H1 (cell line): ENCODE results near the gene DPP4. TPM values are rescaled to one million over a fixed set of nuclear protein-coding genes. Genes with fewer than 3 reads are reported as not detected.

ENCODE experiments used
- CTCF ChIA-PET: fragments of 300-600 bp; sonication (Branson Sonifier 250); formaldehyde crosslinking; loops from one replicate; lab custom pipeline; 2021; ENCODE audit not compliant: partially characterized antibody; lab: Charles Lee
- POLR2A ChIA-PET: fragments of 300-600 bp; sonication (Branson Sonifier 250); formaldehyde crosslinking; loops from one replicate; lab custom pipeline; 2021; ENCODE audit warnings: inconsistent platforms; ENCODE audit not compliant: partially characterized antibody; lab: Charles Lee
- DNase-seq, 2 experiments: peaks; one replicate each; pipeline versions ENCODE4 v3.0.0 to v3.0.0-alpha.2; 2010 to 2022; ENCODE audit warnings: low spot score in 2 of 2, low read depth in 1 of 2, mixed read lengths in 1 of 2
- FAIRE-seq: peaks from 2 replicates; lab custom pipeline; 2011; peaks lifted over from hg19 to GRCh38; lab: Jason Lieb, UNC
- H2AFZ ChIP-seq: 2 replicates; pipeline ENCODE4 v1.8.1; 2012; ENCODE audit warnings: low read length, inconsistent platforms
- H2AK5ac ChIP-seq: 2 replicates; pipeline ENCODE4 v1.6.1; 2013; ENCODE audit warnings: low read depth, low read length
- H2BK120ac ChIP-seq: replicated peaks from 2 replicates; pipeline ENCODE3; 2013; ENCODE audit warnings: low read depth, low read length, inconsistent platforms
- H2BK12ac ChIP-seq: 2 replicates; pipeline ENCODE4 v1.6.1; 2013; ENCODE audit warnings: low read depth, low read length
- H2BK15ac ChIP-seq: 2 replicates; pipeline ENCODE4 v1.6.1; 2013; ENCODE audit warnings: low read length
- H2BK20ac ChIP-seq: 2 replicates; pipeline ENCODE4 v1.6.1; 2013; ENCODE audit warnings: low read length
- H2BK5ac ChIP-seq: 2 replicates; pipeline ENCODE4 v1.6.1; 2013; ENCODE audit warnings: low read depth, low read length
- H3K14ac ChIP-seq: 2 replicates; pipeline ENCODE4 v1.6.1; 2013; ENCODE audit warnings: inconsistent platforms; ENCODE audit not compliant: insufficient read length
- H3K18ac ChIP-seq: 2 replicates; pipeline ENCODE4 v1.6.1; 2013; ENCODE audit warnings: low read length; ENCODE audit errors: extremely low read depth
- H3K23ac ChIP-seq: 2 replicates; pipeline ENCODE4 v1.6.1; 2013; ENCODE audit warnings: inconsistent platforms; ENCODE audit not compliant: insufficient read length
- H3K23me2 ChIP-seq: 2 replicates; pipeline ENCODE4 v1.6.1; 2013; ENCODE audit warnings: low read depth, low read length
- H3K27ac ChIP-seq: 2 replicates; pipeline ENCODE4 v1.6.1; 2011; ENCODE audit warnings: low read depth, low read length, inconsistent platforms
- H3K27me3 ChIP-seq, 4 experiments: replicated peaks in 1 of 4; 1 replicate in 1 of 4; 2 replicates in 3 of 4; pipeline versions ENCODE4 v1.6.1 to v1.8.1; 2011 to 2013; ENCODE audit warnings: low read length in 3 of 4, mild to moderate bottlenecking in 3 of 4, inconsistent platforms in 2 of 4, mixed read lengths in 2 of 4, moderate library complexity in 1 of 4; ENCODE audit not compliant: control insufficient read depth in 3 of 4, insufficient read depth in 3 of 4; ENCODE audit errors: extremely low read depth in 1 of 4
- H3K36me3 ChIP-seq, 4 experiments: 2 replicates each; pipeline versions ENCODE4 v1.6.1 to v1.8.1; 2011 to 2013; ENCODE audit warnings: mild to moderate bottlenecking in 4 of 4, low read length in 3 of 4, moderate library complexity in 2 of 4, control low read depth in 1 of 4, inconsistent platforms in 1 of 4; ENCODE audit not compliant: insufficient read depth in 4 of 4, control insufficient read depth in 2 of 4
- H3K4ac ChIP-seq: replicated peaks from 2 replicates; pipeline ENCODE3; 2013; ENCODE audit warnings: low read length, low read depth, mixed read lengths, inconsistent platforms; ENCODE audit not compliant: insufficient read length
- H3K4me1 ChIP-seq, 4 experiments: replicated peaks in 1 of 4; 1 replicate in 1 of 4; 2 replicates in 3 of 4; pipeline versions ENCODE4 v1.6.1 to v1.8.1; 2011 to 2013; ENCODE audit warnings: low read length in 3 of 4, inconsistent platforms in 2 of 4, mixed read lengths in 1 of 4; ENCODE audit not compliant: insufficient read depth in 4 of 4, control insufficient read depth in 3 of 4
- H3K4me2 ChIP-seq, 2 experiments: 2 replicates each; pipeline versions ENCODE4 v1.6.1 to v1.8.1; 2011 to 2013; ENCODE audit warnings: low read depth in 2 of 2, low read length in 2 of 2, control low read depth in 1 of 2, inconsistent platforms in 1 of 2, mild to moderate bottlenecking in 1 of 2; ENCODE audit not compliant: insufficient read depth in 1 of 2
- H3K4me3 ChIP-seq, 4 experiments: fragments of 200-600, 300-600 bp in 1 of 4; sonication (generic), shearing (Covaris generic), sonication (Bioruptor Twin) in 1 of 4; 2 replicates each; pipeline versions ENCODE4 v1.5.1 to v1.8.1; 2011 to 2016; ENCODE audit warnings: low read length in 4 of 4, low read depth in 3 of 4, control low read depth in 2 of 4, inconsistent platforms in 2 of 4, mild to moderate bottlenecking in 2 of 4, mixed read lengths in 1 of 4, moderate library complexity in 1 of 4; ENCODE audit not compliant: insufficient read depth in 2 of 4; ENCODE audit errors: extremely low read depth in 1 of 4
- H3K56ac ChIP-seq: replicated peaks from 2 replicates; pipeline ENCODE3; 2013; ENCODE audit warnings: low read depth, mild to moderate bottlenecking, mixed read lengths, low read length, inconsistent platforms; ENCODE audit not compliant: insufficient read length
- H3K79me1 ChIP-seq: 2 replicates; pipeline ENCODE4 v1.6.1; 2013; ENCODE audit warnings: low read depth, low read length, control low read depth
- H3K79me2 ChIP-seq, 2 experiments: 2 replicates each; pipeline versions ENCODE4 v1.6.1 to v1.8.1; 2012 to 2013; ENCODE audit warnings: low read length in 2 of 2, mild to moderate bottlenecking in 2 of 2, inconsistent platforms in 1 of 2; ENCODE audit not compliant: insufficient read depth in 2 of 2, control insufficient read depth in 1 of 2
- H3K9ac ChIP-seq, 4 experiments: replicated peaks in 1 of 4; 1 replicate in 1 of 4; 2 replicates in 3 of 4; pipeline versions ENCODE4 v1.6.1 to v1.8.1; 2011 to 2013; ENCODE audit warnings: low read depth in 3 of 4, low read length in 3 of 4, control low read depth in 2 of 4, mild to moderate bottlenecking in 2 of 4, moderate library complexity in 2 of 4, inconsistent platforms in 1 of 4; ENCODE audit errors: extremely low read depth in 1 of 4
- H3K9me3 ChIP-seq, 2 experiments: 2 replicates each; pipeline versions ENCODE4 v1.6.1 to v1.8.1; 2012 to 2013; ENCODE audit warnings: mild to moderate bottlenecking in 2 of 2, moderate library complexity in 2 of 2, control low read depth in 1 of 2, inconsistent platforms in 1 of 2, low read depth in 1 of 2, low read length in 1 of 2, mixed read lengths in 1 of 2; ENCODE audit not compliant: insufficient read depth in 2 of 2
- H4K20me1 ChIP-seq, 2 experiments: replicated peaks in 1 of 2; 2 replicates each; pipeline versions ENCODE3 to v1.8.1; 2011 to 2013; ENCODE audit warnings: inconsistent platforms in 2 of 2, low read length in 2 of 2, mild to moderate bottlenecking in 1 of 2; ENCODE audit not compliant: insufficient read depth in 2 of 2, control insufficient read depth in 1 of 2
- H4K5ac ChIP-seq: 2 replicates; pipeline ENCODE4 v1.6.1; 2013; ENCODE audit warnings: low read length, low read depth, mixed read lengths, inconsistent platforms; ENCODE audit not compliant: insufficient read length
- H4K8ac ChIP-seq: 2 replicates; pipeline ENCODE4 v1.8.0; 2013; ENCODE audit warnings: mild to moderate bottlenecking, moderate library complexity, low read length, inconsistent platforms; ENCODE audit not compliant: insufficient read depth; ENCODE audit errors: extremely low read depth
- H4K91ac ChIP-seq: replicated peaks from 2 replicates; pipeline ENCODE3; 2013; ENCODE audit warnings: low read length, mixed read lengths, inconsistent platforms; ENCODE audit not compliant: insufficient read length
- CBX8 ChIP-seq: fragments of 300-800, 300-1000 bp; sonication (generic); IDR thresholded peaks from 2 replicates; pipeline ENCODE4 v1.7.1; 2016; ENCODE audit warnings: low read depth, low read length, borderline replicate concordance
- WGBS, 2 experiments: shearing (Covaris generic) in 1 of 2; methylation state at CpG; one replicate each; pipeline versions ENCODE4 v1.1.6 to v1.1.7; 2013 to 2015; ENCODE audit warnings: low lambda C conversion rate in 2 of 2, mixed read lengths in 2 of 2, inconsistent platforms in 1 of 2, low coverage in 1 of 2, missing lambda C conversion rate in 1 of 2; ENCODE audit not compliant: insufficient replicate concordance in 2 of 2, insufficient coverage in 1 of 2, insufficient read length in 1 of 2; ENCODE audit errors: extremely low coverage in 1 of 2, missing lambda C conversion rate in 1 of 2; 5-methylcytosine and 5-hydroxymethylcytosine counted together
- polyA plus RNA-seq, 7 experiments: library from polyadenylated mRNA; depleted of rRNA in 3 of 7; stranded (reverse) in 5 of 7; unstranded in 2 of 7; fragments of >200 nt in 5 of 7; fragments of 200-250 nt in 2 of 7; gene quantifications; 1 replicate in 5 of 7; 2 replicates in 1 of 7; 4 replicates in 1 of 7; pipeline versions ENCODE4 v1.2.1 to v1.2.3, GENCODE V29; 2011 to 2013; ENCODE audit warnings: missing spikeins in 2 of 7, mixed read lengths in 2 of 7
- total RNA-seq: library from RNA; stranded (reverse); fragmentation: NEBNext Ultra II Directional; extraction: Animal tissue kit (Norgen Biotek cat#: 25700); gene quantifications from 2 replicates; pipeline ENCODE4 v1.2.1, GENCODE V29; 2021
- TF ChIP-seq, protein P1 (sequence below): IDR thresholded peaks from 2 replicates; pipeline ENCODE4 v1.6.1; 2012; ENCODE audit warnings: inconsistent platforms

DPP4 gene
- total and polyA plus RNA-seq, 2 of the 8 experiments (the other 6 are each of a cell fraction or from before 2014, with no cell fraction given) = 1.3 to 3.1 TPM

DNA sequence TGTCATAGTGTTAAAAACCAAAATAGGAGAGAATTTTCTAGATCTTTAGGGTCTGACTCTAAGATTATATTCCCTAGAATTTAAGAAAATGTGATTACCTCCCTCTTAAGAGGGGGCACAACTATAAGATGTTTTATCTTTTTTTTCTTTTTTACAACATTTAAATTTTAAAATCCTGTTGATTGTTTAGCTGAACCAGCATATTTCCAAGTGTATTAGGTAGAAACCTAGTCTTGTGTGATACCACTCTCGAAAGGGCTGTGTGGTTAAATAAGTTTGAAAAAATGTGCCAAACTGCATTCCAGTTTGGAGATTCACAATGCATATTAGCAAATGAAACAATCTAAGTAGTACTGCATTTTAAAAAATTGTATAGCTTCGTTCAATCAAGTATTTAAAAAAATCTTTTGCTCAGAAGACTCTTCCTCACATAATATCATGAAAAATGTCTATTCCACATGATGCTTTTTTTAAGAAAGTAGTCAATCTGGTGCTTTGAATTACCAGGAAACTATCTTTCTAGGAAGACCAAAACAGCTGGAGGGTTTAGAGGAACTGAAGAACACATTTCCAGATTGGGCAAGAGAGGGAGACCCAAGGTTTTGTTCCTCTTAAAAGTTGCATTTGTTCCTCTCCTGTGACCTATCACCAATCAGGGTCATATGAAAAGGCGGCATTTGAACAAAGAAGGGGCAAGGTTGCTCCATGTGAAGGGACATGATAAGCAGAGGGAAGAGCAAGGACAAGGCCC lies 98.8 kb downstream of the DPP4 start:
- no peak for FAIRE-seq
- H4K20me1 ChIP-seq = no peaks in the 10 kb centered on the region
- H3K4ac ChIP-seq = no peak overlapping the region
- no peaks in the 10 kb centered on the region for H3K27me3 ChIP-seq
- no peak overlapping the region for H2BK12ac ChIP-seq
- no peak overlapping the region for H3K56ac ChIP-seq
- H2BK20ac ChIP-seq = no peak overlapping the region
- no peak overlapping the region for H4K91ac ChIP-seq
- no peak overlapping the region for H3K27ac ChIP-seq
- no peak for TF ChIP-seq CBX8
- TF ChIP-seq, protein P1, sequence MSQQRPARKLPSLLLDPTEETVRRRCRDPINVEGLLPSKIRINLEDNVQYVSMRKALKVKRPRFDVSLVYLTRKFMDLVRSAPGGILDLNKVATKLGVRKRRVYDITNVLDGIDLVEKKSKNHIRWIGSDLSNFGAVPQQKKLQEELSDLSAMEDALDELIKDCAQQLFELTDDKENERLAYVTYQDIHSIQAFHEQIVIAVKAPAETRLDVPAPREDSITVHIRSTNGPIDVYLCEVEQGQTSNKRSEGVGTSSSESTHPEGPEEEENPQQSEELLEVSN = no peak
- no peaks in the 10 kb centered on the region for H3K9me3 ChIP-seq
- H4K8ac ChIP-seq = no peak overlapping the region
- H2AFZ ChIP-seq = 0 out of 2 replicates have a peak overlapping the region, but pooled peaks have one; percentile 57
- H4K5ac ChIP-seq = no peak overlapping the region
- CTCF ChIA-PET = no interaction called here
- no peaks in the 10 kb centered on the region for H3K79me2 ChIP-seq
- H2AK5ac ChIP-seq = no peak overlapping the region
- H3K18ac ChIP-seq = no peak overlapping the region
- H3K4me2 ChIP-seq = no peak overlapping the region
- no peak overlapping the region for H3K4me3 ChIP-seq
- H3K4me1 ChIP-seq = peaks cover 0 to 4% (median 0%) of the 10 kb centered on the region in 4 experiments; a peak in 2 of 7 replicates
- 86% methylated on average over 3 of the region's 3 CpGs; no CpG with 5 or more reads in 1 of the 2 experiments for WGBS, 2 experiments
- POLR2A ChIA-PET = no interaction called here
- no peak overlapping the region for H2BK15ac ChIP-seq
- H2BK5ac ChIP-seq = no peak overlapping the region
- no peaks in the 10 kb centered on the region for H3K23me2 ChIP-seq
- H3K36me3 ChIP-seq = no peaks in the 10 kb centered on the region
- H3K23ac ChIP-seq = no peak overlapping the region
- no peaks in the 10 kb centered on the region for H3K79me1 ChIP-seq
- no peak for DNase-seq
- no peak overlapping the region for H3K14ac ChIP-seq
- no peak overlapping the region for H3K9ac ChIP-seq
- no peak overlapping the region for H2BK120ac ChIP-seq
